NCI-H1417 treated with DMSO at 0.1 percent for 48 hours (cell line): ENCODE results near the gene EXOSC9.
A peak's percentile ranks its signal among the peaks of the same experiment; 100 is the strongest.

Experiments used
- DNase-seq: peaks from one replicate; lab custom pipeline; 2025; lab: John Stamatoyannopoulos, UW

The EXOSC9 gene

GRCh38 chr4:121789960-121790829, 10.9 kb upstream of the EXOSC9 start:
- no peak for DNase-seq

GRCh38 chr4:121790976-121791375, 10.1 kb upstream of the EXOSC9 start:
- DNase-seq, result no peak

- no peak for DNase-seq
Measured at GRCh38 chr4:121791481-121791880, 9.6 kb upstream of the EXOSC9 start.

GRCh38 chr4:121792966-121793365, 8.2 kb upstream of the EXOSC9 start:
- no peak for DNase-seq

DNA sequence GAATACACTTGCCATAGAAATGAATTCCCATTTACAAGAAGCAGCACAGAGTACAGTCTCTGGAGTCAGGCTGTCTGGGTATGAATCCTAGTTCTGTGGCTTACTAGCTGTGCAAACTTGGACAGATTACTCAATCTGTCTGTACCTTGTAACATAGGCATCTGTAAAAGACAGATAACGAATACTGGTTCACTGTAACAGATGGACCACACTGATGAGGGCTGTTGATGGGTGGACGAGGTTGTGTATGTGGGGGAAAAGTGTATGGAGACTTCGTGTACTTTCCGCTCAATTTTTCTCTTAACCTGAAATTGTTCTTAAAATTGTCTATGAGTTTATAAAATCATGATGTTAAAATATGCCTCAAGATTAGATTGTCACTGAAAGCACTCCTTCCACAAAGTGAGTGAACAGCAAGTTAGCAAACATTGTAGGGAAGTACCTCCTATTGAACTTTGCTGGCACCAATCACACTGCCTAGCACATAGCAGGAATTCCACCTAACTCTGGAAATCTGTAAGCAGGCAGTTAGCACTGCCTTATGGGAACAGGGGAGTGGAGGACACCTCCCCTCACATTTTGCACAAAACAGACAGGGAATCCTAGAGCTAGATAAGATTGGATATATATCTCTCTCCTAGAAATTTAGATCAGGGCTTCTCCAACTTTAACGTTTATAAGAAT, 6.5 kb upstream of the EXOSC9 start:
- no peak for DNase-seq

- no peak for DNase-seq
Measured at GRCh38 chr4:121796283-121796682, 4.8 kb upstream of the EXOSC9 start.

- no peak for DNase-seq
Measured at GRCh38 chr4:121799208-121799823, 1.8 kb upstream of the EXOSC9 start.

- DNase-seq, result no peak
Measured at GRCh38 chr4:121799867-121800501, 1.1 kb upstream of the EXOSC9 start.

DNA sequence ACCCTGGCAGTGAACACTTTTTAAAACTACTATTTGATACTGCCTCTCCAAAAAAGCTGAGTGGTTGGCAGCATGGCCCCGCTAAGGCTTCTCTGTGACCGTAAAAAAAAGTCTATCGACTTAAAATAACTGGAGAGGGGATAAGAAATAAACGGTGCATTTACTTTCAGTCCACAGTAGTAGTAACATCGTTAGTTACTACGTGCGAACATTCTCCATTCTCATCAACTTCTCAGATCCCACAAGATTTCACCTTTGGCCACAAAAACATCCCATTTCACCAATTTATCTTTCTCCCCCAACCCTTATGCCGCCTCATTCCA, 524 bp upstream of the EXOSC9 start:
- peak; percentile 50 for DNase-seq

- no peak for DNase-seq
Measured at GRCh38 chr4:121801715-121802075, 572 bp downstream of the EXOSC9 start.

GRCh38 chr4:121806411-121806810, 5.3 kb downstream of the EXOSC9 start:
- no peak for DNase-seq

DNA sequence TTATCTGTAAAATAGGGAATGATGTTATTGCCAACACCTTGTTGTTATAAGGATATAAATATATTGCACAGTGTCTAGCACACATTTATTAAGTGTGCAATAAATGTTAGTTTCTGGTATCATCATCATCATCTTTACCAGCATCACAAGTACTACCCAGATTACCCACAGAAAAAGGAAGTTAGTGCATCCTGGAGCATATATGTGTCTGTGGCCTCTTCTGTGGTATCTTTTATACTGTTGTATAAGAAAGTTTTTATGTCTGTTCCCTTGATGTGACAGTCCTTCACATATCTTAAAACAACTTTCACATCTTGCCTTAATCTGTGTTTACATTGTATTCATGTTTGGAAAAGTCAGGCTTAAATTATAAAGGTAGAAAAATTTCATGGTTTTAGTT, 10.0 kb downstream of the EXOSC9 start:
- no peak for DNase-seq

DNA sequence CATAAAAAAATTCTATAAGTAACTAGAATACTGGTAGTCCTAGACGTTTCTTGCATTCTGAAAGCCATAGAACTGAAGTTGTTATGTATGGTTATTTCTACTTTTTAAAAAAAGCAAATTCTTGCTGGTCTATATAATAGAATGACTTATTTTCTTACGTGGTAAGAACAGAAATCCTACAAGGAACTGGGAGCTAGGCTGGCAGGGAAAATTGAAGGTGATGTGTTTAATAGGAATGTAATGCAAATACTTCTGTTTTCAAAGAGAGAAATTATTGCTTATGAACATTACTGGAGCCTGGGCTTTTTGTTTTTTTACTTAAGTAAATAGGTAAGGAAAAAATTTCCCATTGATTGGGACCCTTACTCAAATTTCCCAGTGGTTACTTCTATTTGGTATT, 13.6 kb downstream of the EXOSC9 start:
- DNase-seq, result no peak

DNA sequence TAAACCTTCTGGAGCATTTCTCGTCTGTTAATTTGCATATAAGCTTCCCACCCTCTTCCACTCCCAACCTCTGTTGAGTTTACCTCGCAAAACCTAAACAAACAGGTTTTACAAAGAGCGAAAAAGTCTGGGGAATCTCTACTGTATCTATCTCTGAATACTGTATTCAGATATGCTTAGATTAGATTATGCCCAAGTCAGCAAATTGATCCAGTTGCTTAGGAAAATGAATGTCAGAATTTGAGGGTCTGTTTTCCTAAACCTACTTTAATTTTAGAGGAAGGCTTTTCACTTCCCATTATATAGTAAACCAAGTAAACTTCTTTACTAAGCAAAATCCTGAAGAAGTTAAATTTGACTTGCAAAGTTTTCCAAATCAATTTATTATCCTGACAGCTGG, 15.9 kb downstream of the EXOSC9 start:
- no peak for DNase-seq

DNA sequence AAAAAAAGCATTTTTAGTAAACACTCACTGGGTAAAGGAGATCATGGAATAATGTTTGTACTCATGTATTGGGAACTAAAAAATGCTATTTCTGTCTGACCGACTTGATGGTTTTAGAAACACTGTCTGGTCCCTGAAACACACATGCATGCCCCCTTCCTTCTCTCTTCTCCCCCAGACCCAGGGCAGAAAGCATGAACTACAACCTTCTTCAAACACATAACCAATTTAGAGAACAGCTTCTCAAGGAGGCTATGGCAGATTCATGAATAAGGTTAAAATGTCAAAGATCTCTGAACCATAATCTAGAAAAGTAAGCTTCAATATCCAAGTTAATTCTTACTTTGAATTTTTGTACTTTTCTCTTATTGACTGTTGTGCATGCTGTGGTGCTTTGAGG, 16.6 kb downstream of the EXOSC9 start:
- DNase-seq, result no peak

DNA sequence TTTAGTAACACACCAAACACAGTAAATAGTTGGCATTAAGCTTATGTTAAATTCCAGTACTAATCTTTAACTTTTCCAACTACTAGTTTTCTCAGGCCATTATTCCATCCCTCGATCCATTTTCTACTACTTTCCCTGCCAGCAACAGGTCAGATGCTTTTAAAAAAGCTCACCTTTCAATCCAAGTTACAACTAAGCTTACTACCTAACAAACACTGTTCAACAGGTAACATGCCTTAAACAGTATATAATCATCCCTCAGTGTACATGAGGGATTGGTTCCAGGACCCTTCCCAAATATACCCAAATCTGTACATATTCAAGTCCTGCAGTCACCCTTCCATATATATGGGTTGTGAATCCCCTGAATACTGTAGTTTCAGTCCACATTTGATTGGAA, 17.1 kb downstream of the EXOSC9 start:
- no peak for DNase-seq

GRCh38 chr4:121819216-121819965, 18.3 kb downstream of the EXOSC9 start:
- no peak for DNase-seq

- no peak for DNase-seq
Measured at GRCh38 chr4:121822047-121822446, 20.9 kb downstream of the EXOSC9 start.

- no peak for DNase-seq
Measured at GRCh38 chr4:121822796-121823504, 21.8 kb downstream of the EXOSC9 start.

- DNase-seq, result peak; percentile 56
Measured at GRCh38 chr4:121823505-121824170, 22.5 kb downstream of the EXOSC9 start, which contains the start of gene CCNA2. CCNA2 (minus strand) TSS chr4:121823883; CDS start chr4:121823628, 255 bp downstream.

GRCh38 chr4:121824171-121824527, 23.0 kb downstream of the EXOSC9 start:
- DNase-seq, result no peak
